ENCODE measurements around the gene GAB3.

Gene GAB3, protein sequence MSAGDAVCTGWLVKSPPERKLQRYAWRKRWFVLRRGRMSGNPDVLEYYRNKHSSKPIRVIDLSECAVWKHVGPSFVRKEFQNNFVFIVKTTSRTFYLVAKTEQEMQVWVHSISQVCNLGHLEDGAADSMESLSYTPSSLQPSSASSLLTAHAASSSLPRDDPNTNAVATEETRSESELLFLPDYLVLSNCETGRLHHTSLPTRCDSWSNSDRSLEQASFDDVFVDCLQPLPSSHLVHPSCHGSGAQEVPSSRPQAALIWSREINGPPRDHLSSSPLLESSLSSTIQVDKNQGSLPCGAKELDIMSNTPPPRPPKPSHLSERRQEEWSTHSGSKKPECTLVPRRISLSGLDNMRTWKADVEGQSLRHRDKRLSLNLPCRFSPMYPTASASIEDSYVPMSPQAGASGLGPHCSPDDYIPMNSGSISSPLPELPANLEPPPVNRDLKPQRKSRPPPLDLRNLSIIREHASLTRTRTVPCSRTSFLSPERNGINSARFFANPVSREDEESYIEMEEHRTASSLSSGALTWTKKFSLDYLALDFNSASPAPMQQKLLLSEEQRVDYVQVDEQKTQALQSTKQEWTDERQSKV

DNA sequence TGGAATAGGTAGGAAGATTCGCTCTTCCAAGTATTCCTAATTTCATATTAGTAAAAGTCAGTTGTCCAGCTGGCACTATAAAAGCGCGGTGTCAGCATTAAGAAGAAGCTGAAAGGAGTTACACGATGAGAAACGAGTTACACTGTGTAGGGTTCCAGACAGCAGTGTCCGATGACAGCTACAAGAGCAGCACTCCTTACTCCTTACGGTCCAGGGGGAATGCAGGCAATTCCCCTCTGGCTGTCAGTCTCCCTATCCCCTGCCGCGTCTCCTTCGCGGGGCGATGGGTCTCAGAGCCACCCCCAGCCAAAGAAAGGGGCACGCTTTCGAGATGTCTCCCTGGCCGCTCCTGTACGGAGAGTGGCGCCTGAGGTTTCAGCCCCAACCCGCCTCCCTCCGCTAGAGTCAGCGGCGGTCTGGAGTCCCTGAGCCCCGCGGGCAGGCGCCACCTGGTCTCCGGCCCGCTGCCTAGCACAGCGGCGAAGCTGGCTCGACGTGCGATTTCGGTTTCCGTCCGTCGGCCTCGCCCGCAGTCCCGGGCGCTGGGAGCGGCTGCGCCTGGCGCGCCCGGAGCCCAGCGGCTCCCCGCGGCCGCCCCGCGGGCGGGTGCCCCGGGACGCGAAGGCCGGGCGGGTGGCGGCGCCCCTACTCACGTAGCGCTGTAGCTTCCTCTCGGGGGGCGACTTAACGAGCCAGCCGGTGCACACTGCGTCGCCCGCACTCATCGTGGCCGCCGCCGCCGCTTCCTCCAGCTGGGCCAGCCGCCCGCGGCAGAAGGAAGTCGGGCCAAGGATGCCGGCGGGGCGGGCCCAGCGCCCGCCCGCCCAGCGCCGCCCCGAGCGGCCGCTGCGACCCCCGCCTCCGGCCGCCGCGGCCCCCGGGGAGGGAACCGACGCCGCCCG, at the start of gene GAB3:
TSS of gene GAB3 (minus strand) at position 777 of the 902 bp plus-strand sequence. CDS start at position 725, 52 bp downstream.
- DNase-seq (ENCODE audit: low spot score), result peak; percentile 21

DNA sequence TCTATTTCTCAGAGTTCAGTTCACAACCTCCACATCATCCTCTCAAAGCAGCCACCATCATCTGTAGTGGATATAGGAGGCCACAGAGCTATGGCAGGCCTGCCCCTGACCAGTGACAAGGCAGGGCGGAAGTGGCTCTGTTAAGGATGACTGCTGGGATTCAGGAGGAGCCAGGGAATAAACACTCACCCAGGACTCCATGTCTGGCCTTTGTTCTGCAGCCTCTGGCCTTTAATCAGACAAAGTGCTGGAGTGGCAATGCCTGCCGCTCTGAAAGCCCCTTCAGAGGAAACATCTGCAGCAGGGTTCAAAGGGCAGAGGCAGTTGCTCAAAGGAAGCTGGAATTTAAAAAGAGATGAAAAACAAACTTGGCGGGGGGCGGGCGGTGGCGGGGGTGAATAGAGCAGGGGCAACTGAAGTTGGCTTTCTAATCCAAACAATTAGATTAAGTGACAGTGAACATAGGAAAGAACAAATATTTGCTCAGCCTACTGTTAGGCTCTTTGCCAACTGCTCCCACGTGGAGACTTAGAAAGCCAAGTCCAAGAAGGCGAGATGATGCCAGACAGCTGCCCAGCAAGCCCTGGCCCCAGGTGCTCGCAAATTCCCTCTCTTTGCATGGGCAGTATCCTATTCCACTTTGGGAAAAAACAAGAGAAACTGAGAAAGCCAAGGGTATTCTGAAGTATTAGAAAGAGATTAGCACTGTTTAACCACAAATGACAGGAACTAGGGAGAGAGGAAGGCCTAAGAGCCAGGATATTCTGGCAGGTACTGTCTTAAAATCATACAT, 48.9 kb upstream of the GAB3 start:
- no peak for DNase-seq (ENCODE audit: low spot score)

DNA sequence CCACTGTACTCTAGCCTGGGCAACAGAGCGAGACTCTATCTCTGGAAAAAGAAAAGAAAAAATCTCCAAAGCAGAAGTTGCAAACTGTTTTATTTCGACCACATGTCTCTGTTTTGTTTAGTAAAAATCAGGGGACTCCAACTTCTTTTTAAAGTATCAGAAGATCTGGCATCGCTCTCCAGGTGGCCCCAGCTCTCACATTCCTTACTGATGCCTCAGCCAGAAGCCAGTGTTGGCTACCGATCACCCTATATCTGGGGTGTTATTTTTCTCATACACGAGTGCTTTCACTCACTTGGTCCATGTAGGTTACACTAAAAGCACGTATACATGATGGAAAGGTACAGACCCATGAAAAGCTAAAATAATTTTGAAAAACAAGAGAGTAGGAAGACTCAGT, 46.1 kb upstream of the GAB3 start:
- DNase-seq (ENCODE audit: low spot score), result no peak

DNA sequence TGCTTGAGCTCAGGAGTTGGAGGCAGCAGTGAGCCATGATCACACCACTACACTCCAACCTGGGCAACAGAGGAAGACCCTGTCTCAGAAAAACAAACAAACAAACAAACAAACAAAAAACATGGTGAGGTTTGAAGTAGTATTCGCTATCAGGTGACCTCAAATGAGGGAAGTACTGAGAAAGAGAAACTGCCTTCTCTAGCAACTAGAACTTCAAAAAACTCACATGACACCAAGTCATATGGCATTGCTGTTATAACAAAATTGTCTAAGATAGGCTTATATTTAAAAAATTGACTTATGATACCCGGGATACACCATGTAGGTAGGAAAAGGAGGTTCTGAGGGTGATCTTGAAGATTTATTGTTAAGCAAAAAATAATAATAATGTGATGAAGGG, 44.1 kb upstream of the GAB3 start:
- no peak for DNase-seq (ENCODE audit: low spot score)

DNA sequence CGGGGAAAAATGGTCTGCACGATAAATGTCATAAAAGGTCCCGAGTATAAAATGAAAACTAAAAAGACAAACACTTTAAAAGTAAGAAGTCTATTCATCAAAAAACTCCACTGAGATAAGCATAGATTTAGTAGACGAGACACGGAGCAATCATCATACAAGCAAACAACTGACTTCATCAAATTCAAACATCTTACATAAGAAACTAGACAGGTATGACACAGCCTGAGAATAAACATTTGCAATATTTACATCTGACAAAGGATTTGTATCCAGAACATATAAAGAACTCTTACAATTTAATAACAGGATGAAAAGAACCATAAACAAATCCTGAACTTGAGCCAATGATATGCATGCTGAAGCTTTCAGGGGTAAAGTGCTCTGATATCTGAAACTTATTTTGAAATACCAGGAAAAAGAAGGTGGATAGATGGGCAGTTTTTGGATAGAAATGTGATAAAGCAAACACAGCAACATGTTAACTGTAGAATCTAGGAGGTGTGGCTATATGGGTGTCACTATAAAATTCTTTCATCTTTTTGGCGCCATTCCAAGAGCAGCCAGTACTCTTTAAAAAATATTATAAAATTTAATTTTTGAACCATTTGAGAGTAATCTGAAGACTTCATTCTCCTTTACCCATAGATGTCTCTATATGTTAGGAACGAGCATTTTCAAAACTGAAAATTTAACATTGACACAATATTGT, 42.4 kb upstream of the GAB3 start:
- DNase-seq (ENCODE audit: low spot score), result no peak

DNA sequence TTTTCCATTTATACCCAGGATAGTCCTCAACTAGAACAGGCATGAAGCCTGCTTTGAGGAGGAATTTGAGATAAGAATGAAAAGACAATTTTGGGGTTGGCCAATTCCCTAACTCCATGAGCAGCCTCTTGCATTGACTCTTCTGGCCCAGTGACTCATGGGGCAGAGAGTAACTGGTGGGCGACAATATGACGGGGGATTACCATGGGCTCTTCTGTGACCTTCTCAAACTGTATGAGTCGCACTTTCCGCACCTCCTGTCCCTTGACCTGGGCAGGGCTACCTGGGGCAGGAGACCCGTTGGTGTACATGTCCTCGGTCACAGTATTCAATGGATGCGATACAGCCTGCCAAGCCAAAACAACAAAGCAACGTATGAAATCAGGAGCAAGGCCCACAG, 41.1 kb upstream of the GAB3 start:
- DNase-seq (ENCODE audit: low spot score), result no peak

DNA sequence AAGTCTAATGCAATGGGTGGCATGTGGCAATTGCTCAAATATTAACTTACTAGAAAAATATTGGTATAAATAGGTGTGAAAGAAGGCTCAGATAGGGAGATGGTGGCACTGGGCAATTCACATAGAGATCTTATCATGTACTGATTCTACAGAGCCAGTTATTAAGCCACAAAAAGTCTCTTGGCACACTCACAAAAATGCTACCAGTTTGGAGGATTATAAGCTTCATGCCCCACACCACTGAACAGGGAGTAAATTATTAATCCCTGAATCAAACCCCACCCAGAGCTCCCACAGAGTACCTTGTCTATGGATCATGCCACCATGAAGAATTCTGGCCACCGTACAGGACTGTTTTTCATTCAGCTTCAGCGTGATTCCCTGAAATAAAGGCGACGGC, 40.6 kb upstream of the GAB3 start:
- no peak for DNase-seq (ENCODE audit: low spot score)

DNA sequence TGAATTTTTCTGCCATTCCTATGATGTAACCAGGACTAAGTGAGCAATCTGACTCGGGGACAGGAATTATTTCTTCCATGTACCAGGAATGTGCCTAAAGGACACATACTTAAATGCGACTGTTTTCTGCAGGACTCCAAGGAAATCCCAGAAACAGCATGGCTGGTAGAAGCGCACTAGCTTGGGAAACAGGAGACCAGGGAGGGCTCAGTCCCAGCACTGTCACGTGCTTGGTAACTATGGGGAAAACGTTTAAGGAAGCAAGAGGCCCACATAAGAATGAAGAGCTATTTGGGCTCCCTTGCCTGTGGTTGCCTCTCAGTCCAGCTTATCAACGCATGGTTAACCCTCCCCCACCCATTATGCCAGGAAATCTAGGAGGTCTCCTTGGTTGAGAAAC, 34.8 kb upstream of the GAB3 start:
- DNase-seq (ENCODE audit: low spot score), result no peak

DNA sequence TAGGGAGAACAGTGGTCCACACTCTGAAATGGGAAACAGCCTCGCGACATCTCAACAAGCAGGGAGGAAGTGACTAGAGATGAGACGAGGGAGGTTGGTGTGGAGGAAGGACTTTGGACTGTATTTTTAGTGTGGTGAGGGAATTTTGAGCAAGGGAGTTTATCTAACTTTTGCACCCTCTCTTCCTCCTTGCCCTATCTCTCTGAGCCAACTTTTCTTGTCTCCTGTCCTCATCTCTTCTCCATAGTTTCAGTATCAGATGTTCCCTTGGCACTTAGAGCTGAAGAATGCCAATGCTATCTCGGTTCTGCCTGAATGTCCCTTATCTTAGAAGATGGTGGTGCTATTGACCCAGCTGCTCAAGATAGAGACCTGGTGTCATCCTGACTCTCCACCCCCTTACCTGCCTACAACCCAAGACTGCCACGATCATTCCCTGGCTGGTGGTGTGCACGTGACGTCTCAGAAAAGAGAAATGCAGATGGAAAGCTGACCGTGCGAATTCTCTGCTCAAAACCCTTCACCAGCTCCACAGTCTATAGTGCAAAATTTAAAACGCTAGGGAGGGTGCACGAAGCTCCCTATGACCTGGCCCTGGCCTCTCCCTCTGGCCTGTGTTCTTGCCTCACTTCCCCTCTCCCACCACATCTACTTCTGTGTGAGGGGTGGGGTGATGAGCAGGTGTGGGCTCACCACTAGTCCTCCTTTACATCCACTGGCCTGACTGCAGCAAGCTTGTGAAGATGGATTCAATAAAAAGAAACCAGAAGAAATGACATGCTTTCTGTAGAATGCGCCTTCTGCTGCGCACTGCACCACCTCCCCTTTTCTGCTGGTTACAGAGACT, 33.5 kb upstream of the GAB3 start:
- no peak for DNase-seq (ENCODE audit: low spot score)

DNA sequence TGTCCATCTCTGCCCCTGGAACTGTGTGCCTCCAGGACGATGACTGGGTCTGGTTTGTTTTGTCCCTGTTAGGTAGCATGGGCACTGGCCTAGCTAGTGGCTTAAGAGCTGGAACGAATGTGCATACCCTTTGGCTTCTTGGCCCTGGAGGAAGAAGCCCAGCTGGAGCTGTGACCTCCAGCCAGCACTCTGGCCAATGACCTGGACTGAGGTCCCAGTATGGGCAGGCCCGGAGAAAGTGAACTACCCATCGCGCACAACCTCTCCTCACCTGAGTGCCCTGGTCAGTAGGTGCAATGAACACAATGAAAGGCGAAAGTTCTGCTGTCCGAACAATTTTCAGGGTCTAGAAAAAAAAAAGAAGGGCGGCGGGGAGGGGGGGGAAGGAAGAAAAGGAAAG, 30.1 kb upstream of the GAB3 start:
- no peak for DNase-seq (ENCODE audit: low spot score)

DNA sequence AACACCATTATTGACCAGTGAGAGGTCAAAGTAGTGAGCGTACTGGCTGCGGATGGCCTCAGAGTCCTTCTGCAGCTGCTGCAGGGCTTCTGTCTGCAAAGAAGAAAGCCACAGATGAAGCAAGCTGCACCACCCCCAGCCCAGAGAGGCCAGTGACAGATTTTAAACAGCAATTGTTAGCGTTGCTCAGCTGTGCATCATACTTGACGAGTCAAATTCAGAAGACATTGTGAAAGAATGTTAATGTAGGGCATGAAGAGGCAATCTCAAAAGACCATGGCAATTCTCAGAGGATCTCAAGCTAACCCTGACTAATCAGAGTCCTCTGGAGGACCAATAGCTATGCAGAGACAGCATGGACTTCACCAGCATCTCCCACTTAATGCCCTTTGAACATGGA, 28.4 kb upstream of the GAB3 start:
- no peak for DNase-seq (ENCODE audit: low spot score)

DNA sequence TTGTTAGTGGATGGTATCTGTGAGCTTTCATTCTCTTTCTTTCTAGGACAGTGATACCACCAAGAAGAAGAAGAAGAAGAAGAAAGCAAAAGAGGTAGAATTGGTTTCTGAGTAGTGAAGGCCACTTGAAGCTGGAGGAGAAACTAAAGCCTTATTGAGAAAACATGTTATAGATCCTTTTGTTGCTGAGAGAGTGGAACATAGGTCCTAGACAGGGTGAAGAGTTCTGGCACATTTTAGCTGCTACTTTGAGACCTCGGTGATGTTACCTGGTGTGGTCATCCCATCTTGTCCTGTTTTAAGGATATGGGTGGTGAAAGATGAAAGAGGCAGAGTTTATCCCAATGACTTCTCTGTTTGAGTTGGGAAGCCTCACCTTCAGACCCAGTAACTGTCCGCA, 25.9 kb upstream of the GAB3 start:
- DNase-seq (ENCODE audit: low spot score), result no peak

DNA sequence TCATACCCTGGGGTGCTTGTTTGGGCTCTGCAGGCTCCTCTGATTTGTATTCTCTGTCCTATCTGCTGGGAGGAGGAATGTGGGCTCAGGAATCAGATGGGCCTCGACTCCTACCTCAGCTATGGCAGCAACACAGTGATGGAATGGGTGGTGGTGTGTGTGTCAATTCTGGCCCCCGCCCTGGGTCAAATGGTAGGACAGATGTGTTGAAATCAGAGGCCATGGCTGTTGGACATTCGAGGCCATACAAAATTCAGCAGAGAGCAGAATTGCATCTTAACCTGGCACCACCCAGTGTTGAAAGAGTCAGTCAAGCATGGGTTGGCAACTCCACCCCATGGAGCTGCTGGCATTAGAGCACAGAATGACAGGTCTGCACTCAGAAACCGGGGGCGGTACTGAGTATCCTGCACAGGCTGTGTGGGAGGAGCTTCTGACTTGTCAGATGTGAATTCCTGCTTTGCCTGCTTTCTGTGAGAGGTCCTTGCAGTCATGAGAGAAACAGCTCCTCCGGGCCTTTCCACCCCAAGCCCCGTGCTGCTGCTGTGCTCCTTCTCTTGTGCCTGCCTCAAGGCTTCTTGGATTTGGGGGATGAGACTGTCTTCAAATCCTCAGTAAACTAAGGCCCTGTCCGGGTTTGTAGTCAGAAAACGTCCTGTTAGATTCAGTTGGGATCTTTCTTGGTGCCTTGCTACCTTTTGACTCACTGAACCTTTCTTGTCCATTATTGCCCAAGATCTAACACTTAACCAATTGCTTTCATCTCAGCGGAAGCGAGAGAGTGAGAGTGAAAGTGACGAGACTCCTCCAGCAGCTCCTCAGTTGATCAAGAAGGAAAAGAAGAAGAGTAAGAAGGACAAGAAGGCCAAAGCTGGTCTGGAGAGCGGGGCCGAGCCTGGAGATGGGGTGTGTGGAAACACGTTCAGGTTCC, 24.8 kb upstream of the GAB3 start:
- DNase-seq (ENCODE audit: low spot score), result no peak

DNA sequence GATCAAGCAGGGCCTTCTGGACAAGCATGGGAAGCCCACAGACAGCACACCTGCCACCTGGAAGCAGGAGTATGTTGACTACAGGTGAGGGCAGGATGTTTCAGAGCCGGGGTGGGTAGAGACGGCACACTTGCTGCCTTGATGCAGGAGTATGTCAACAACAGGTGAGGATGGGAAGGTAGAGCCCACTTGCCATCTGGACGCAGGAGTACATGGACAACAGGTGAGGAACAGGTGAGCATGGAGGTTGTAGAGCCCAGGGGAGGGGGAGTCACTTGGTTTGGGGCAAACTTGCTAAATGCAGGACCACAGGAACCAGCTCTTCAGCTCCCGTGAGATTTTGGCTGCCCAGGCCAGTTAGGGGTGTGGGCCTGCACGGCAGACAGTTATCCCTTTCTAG, 23.7 kb upstream of the GAB3 start:
- DNase-seq (ENCODE audit: low spot score), result no peak

DNA sequence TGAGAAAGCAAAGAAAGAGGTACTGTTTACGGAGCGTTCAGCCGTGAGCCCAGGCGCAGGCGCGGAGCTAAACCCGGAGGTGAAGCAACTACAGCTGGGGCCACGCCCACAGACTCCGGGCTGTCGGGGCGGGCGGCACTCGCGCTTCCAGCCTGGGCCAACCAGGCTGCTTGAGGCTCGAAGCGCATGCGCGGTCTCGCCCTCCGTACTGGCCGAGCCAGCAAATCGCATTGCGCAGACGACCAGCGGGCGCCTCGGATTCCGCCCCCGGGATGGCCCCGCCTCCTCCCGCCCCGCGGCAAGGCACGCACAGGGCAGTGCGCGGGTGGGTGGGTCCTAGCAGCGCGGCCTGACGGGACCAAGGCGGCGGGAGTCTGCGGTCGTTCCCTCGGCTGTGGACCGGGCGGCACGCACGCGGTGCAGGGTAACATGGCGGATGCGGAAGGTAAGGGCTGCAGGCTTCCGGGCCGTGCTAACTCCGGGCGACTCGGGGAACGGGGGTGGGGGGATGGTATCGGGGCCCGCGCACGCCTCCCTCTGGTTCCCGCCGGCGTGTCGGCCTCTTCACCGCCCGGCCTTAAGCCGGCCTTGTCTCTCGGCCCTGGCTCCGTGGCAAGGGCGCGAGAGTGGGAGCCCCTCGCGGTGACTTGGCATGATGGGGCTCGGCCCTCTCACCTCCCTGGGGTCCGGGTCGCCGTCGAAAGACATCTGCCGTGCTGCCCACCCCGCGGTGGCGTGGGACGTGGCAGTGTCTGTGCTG, 11.8 kb upstream of the GAB3 start, which contains the start of gene DKC1:
TSS of gene DKC1 (plus strand) at position 328 of the 760 bp plus-strand sequence. CDS start at position 430, 102 bp downstream.
- peak; percentile 80 for DNase-seq (ENCODE audit: low spot score)

DNA sequence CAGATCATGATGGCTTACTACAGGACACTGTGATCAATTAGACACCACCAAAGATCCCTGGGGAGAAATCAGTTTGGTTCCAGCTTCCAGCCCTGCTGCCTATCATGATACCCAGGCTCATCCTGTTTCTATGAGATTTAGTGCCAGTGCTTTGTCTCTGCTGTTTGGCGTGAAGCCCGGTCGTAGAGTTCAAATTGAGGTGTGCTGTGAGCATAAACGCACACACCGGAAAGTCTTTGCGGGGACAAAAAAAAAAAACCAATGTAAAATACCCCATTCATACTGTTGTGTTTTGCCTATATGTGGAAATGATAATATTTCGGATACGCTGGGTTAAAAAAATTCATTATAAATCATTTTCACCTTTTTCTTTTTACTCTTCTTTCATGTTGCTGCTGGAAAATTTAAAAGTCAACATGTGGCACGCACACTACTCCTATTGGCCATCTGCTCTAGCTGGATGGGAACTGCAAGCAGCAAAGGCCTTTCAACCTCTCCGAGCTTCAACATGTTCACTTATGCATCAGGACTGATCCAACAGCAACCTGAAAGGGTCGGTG, 11.2 kb upstream of the GAB3 start:
- no peak for DNase-seq (ENCODE audit: low spot score)

DNA sequence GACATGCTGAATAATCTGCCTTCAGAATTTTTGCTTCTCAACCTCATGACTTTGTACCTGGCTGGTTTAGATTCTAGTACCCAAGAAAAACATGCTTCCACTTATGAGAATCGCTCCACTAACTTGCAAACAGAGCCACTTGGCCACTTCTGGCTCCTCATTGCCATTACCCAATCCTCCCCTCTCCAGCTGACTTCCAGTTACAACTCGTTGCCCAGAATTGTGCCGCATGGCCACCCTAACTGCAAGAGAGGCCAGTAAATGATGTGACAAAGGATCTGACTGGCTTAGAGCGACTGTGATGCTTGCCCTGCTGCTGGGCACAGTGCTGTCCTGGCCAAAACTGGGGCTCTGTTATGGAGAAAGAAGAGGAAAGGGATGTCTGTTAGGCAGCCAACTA, 7.8 kb upstream of the GAB3 start:
- no peak for DNase-seq (ENCODE audit: low spot score)

DNA sequence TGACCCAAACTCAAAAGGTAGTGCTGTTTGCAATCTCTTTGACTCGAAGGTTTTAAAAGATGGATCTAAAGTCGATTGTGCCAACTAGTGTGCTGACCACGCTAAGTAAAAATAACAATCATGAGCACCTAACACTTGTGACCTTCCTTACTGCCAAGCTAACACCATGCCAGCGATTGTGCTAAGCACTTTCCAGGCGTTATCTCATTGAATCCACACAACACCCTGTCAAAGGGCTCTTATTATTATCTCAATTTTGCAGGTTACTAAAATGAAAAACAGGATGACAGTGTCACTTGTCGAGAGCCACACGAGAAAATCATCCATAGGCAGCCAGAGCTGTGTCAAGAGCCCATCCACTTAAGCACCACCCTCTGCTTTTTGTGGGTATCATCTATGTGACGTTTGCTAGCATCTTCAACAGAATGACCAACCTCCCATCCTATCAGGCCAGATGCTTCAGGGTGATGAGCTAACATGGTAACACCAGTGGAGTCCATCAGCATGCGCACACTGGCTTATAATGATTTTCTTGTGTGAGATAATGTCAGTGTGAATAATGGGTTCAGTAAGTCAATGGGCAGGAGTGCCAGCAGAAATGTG, 893 bp upstream of the GAB3 start:
- DNase-seq (ENCODE audit: low spot score), result no peak

All from kidney capillary endothelial cell (primary cell).